GM21576 (cell line): ENCODE results near the gene FASLG.
"Not testable (repeated sequence)": the region's sequence is repeated elsewhere in the genome, so short reads cannot be mapped to it uniquely, and the experiment has no call there.

Source experiments
- ATAC-seq: cut with Tn5 transposase; IDR thresholded peaks from one replicate; pipeline ENCODE4 v1.9.1; 2021; ENCODE audit warnings: mild to moderate bottlenecking, moderate library complexity; ENCODE audit not compliant: unreplicated experiment

The FASLG gene

GRCh38 chr1:172680733-172681275, 21.9 kb downstream of the FASLG start:
- no peak for ATAC-seq

DNA sequence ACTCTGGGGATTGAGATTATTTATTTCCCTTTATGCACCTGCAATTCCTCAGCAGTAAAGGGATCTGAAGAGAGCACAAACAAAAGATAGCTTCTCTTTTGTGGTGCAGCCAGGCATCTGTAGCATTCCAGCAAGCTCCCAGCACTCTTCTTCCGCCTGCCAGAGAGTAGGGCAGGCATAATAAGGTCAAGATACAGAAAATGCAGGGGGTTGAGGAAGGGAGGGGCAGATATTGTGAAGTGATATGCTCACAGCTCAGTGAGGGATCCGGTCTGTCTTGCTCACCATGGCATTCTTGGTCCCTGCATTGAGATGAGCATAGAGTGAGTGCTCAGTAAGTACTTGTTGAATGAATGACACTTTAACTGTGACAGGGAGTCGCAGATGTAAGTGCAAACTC, 23.9 kb downstream of the FASLG start:
- no peak for ATAC-seq

- ATAC-seq: no peak
These were observed 27.2 kb downstream of the FASLG start for GRCh38 chr1:172686143-172686542.

DNA sequence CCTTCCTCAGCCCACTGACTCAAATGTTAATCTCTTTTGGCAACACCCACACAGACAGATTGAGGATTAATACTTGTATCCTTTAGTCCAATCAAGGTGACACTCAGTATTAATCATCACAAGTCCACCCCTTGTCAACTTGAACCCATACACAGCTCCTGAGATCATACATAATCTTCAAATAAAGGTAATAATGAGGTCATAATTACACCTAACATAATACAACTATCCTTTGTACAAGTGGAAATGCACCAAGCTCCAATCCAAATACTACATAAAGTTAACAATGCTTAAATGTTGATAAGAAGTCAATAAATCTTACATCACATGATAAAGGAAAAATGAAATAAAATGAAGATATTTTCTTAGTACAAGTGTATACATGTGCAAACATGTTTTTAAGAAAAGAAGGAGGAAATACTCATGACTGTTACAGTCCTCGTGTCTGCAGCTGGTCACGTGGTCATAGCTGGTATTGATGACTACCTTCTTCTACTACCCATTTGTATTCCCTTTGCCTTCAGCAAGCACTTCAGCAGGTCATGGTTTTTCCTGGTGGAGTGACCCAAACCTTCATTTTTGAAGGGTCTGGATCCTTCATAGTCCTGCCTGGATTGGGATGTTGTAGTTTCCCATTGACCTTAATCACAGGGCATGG, 29.7 kb downstream of the FASLG start:
- not testable (repeated sequence) for ATAC-seq

DNA sequence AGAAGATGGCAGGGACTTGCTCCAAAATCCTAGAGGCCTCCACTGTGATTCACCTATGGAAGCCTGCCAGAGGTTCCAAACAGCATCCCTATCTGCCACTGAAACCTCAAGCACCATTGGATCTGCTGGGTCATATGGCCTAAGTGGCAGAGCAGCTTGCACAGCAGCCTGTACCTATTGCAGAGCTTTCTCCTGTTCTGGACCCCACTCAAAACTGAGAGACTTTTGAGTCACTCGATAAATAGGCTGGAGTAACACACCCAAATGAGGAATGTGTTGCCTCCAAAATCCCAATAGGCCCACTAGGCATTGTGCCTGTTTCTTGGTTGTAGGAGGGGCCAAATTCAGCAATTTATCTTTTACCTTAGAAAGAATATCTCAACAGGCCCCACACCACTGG, 32.0 kb downstream of the FASLG start:
- not testable (repeated sequence) for ATAC-seq

GRCh38 chr1:172697534-172698002, 38.7 kb downstream of the FASLG start:
- ATAC-seq: no peak

GRCh38 chr1:172698224-172698623, 39.3 kb downstream of the FASLG start:
- ATAC-seq: no peak

- ATAC-seq: peak; percentile 88
These were observed 40.2 kb downstream of the FASLG start for GRCh38 chr1:172699111-172699510.

- no peak for ATAC-seq
These were observed 40.9 kb downstream of the FASLG start for GRCh38 chr1:172699695-172700227.

GRCh38 chr1:172700556-172700955, 41.7 kb downstream of the FASLG start:
- no peak for ATAC-seq

DNA sequence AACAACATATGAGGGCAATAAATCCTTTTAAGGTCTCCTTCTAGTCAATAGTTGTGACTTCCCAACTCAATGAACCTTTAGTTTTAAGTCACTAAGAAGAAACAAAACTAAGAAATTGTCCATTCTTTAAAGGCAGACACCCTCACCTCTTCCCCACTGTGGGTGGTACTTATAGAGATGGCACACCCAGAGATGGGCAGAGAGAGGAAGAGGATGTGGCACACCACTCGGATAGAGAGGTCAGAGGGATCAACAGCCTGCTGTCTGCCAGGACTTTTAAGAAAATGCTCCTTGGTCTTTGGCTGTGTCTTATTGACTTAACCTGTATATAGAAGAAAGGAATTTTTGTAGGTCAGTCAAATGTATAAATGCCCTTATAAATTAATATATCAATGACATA, 45.1 kb downstream of the FASLG start:
- no peak for ATAC-seq

DNA sequence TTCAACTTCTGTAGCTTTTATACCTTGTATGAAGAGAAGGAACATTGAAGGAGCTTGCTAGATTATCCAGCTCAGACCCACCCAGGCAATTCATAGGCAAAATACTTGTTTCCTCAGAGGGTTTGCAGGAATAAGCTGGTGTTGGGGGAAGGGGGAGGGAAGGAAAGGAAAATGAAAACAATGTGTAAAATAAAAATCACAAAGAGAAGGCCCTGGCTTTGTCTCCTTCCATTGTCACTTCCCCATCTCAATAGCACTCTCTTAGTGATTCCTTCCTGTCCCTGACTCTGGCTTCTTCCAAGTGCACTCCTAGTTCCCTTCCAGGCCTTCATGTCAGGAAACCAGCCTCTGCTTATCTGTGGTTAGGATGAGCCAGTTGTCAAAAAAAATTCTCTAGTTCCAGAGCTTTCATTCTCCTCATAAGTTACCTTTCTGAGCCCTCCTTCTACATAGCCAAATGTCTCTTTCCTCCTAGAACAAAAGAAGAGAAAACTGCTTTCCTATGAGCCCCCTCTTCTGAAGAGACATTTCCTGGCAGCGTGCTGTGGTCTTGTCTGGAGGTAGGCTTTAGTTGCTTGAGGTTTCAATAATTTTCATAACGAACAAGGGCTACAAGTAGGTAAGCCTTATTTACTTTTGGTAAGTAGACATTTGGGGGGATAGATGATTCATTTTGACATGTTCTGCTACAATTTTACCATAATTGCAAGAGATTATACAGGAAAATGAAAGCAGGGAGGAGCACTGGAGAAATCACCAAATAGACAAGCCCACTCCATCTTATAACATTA, 45.7 kb downstream of the FASLG start:
- no peak for ATAC-seq

- no peak for ATAC-seq
These were observed 49.5 kb downstream of the FASLG start for GRCh38 chr1:172708452-172708851.

DNA sequence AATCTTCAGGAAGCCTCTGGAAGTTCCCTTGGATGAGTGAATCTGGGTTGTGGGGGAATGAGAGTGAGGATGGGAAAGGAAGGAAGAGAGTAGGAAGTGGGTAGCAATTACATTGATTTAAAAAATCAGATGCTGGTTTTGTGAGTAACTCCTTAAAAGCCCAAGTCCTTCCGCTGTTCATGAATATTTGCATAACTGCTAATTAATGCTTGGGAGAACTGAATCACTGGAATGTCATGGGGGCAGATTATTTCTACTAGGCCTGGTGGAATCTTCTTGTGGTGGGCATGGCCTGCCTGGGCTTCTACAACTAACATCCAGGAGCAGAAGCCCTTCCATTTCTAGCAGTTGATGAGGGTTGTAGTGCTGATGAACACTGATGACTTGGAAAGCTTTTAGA, 52.7 kb downstream of the FASLG start:
- no peak for ATAC-seq

DNA sequence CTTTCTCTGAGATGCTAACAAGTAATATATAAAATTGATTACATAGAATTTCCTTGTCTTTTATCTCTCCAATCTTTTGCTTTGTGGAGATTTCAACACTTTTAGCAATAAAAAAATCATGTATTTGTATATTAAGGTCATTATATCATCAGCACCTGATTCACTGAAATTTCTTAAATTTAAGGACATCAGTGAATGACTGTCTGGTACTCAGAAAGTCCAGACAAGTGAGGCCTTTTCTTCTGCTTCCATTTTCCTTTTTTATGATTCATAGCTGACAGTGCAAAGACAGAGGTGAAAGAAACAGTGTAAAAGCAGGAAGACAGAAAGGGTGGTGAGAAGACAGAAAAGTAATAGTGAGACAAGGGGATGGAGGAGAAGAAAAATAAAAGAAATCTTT, 54.6 kb downstream of the FASLG start:
- no peak for ATAC-seq
